ENCODE measurements around the gene UTS2B. TPM values are rescaled to one million over a fixed set of nuclear protein-coding genes. Genes with fewer than 3 reads are reported as not detected.
"Not testable (repeated sequence)": the region's sequence is repeated elsewhere in the genome, so short reads cannot be mapped to it uniquely, and the experiment has no call there.

The UTS2B gene
- total RNA-seq, 1 experiment from 2014 or later: 1.1 TPM

GRCh38 chr3:191275751-191276150 is 54.6 kb downstream of the UTS2B start:
- no peak for TF ChIP-seq EZH2 (IDR thresholded peaks at IDR 0.05; ENCODE audit: low read depth)
- no peak for TF ChIP-seq CTCF (conservative IDR thresholded peaks at IDR 0.05)
- no TSS peak for BruUV-seq (replicated peaks)
- Histone ChIP-seq H3K79me2 (ENCODE audit: low read depth) (no peaks in the 10 kb centered on the region), H3F3A (ENCODE audit: insufficient read depth, low read depth) (no peaks in the 10 kb centered on the region; the same call in 1 of the 2 replicates), H3K27me3 (ENCODE audit: insufficient read depth, low read depth) (no peaks in the 10 kb centered on the region), H3K9me2 (ENCODE audit: insufficient read depth) (no peaks in the 10 kb centered on the region), H3K9me3 (ENCODE audit: insufficient read depth, low read depth) (no peaks in the 10 kb centered on the region; the same call in 1 of the 2 replicates), H3K36me3 (ENCODE audit: low read depth) (no peaks in the 10 kb centered on the region), H3K4me3 (no peak overlapping the region), H3K4me1 (replicated peaks; ENCODE audit: insufficient read depth) (no peaks in the 10 kb centered on the region), H3K4me2 (no peak overlapping the region), H2AFZ (no peak overlapping the region), H3K27ac (no peak overlapping the region), H4K20me1 (ENCODE audit: insufficient read depth) (no peaks in the 10 kb centered on the region)
- CTCF ChIA-PET: no interaction called here
- POLR2A ChIA-PET (ENCODE audit: unreplicated experiment): no interaction called here
- intact Hi-C loops (cut with micrococcal nuclease; ENCODE audit: unreplicated experiment): no loop called here
- no peak for DNase-seq

- H3K4me2 ChIP-seq; BruUV-seq (replicated peaks); H3K4me1 ChIP-seq (replicated peaks; ENCODE audit: insufficient read depth); H3K9me3 ChIP-seq (ENCODE audit: insufficient read depth, low read depth); H4K20me1 ChIP-seq (ENCODE audit: insufficient read depth); H3K27ac ChIP-seq; H3K9me2 ChIP-seq (ENCODE audit: insufficient read depth); intact Hi-C loops (cut with micrococcal nuclease; ENCODE audit: unreplicated experiment); H3F3A ChIP-seq (ENCODE audit: insufficient read depth, low read depth); CTCF ChIA-PET; H3K79me2 ChIP-seq (ENCODE audit: low read depth); POLR2A ChIA-PET (ENCODE audit: unreplicated experiment); H3K36me3 ChIP-seq (ENCODE audit: low read depth); H3K4me3 ChIP-seq; H2AFZ ChIP-seq; H3K27me3 ChIP-seq (ENCODE audit: insufficient read depth, low read depth): not testable (repeated sequence)
- DNase-seq: peak in 1 of 2 experiments; percentile 16
Observed at GRCh38 chr3:191275244-191275643, 55.1 kb downstream of the UTS2B start.

GRCh38 chr3:191269289-191270085 is 60.8 kb downstream of the UTS2B start:
- BruUV-seq (replicated peaks): no TSS peak
- CTCF ChIA-PET: no interaction called here

More at GRCh38 chr3:191269289-191270085, 60.8 kb downstream of the UTS2B start:
- Histone ChIP-seq H3K36me3 (ENCODE audit: low read depth) (no peaks in the 10 kb centered on the region), H4K20me1 (ENCODE audit: insufficient read depth) (no peaks in the 10 kb centered on the region), H3F3A (ENCODE audit: insufficient read depth, low read depth) (no peaks in the 10 kb centered on the region), H3K4me1 (replicated peaks; ENCODE audit: insufficient read depth) (no peaks in the 10 kb centered on the region), H3K4me3 (no peak overlapping the region), H3K9me3 (ENCODE audit: insufficient read depth, low read depth) (no peaks in the 10 kb centered on the region), H2AFZ (no peak overlapping the region), H3K27me3 (ENCODE audit: insufficient read depth, low read depth) (no peaks in the 10 kb centered on the region), H3K27ac (no peak overlapping the region), H3K4me2 (no peak overlapping the region), H3K79me2 (ENCODE audit: low read depth) (no peaks in the 10 kb centered on the region), H3K9me2 (ENCODE audit: insufficient read depth) (no peaks in the 10 kb centered on the region)
- peak in 1 of 2 experiments; percentile 30 for DNase-seq
- TF ChIP-seq EZH2 (IDR thresholded peaks at IDR 0.05; ENCODE audit: low read depth) (no peak), CTCF (conservative IDR thresholded peaks at IDR 0.05) (no peak)
- intact Hi-C loops (cut with micrococcal nuclease; ENCODE audit: unreplicated experiment): no loop called here
- POLR2A ChIA-PET (ENCODE audit: unreplicated experiment): no interaction called here

Measured in PC-9 (cell line).